Measurements from ENCODE around the gene SSNA1.

The SSNA1 gene, protein sequence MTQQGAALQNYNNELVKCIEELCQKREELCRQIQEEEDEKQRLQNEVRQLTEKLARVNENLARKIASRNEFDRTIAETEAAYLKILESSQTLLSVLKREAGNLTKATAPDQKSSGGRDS

DNA sequence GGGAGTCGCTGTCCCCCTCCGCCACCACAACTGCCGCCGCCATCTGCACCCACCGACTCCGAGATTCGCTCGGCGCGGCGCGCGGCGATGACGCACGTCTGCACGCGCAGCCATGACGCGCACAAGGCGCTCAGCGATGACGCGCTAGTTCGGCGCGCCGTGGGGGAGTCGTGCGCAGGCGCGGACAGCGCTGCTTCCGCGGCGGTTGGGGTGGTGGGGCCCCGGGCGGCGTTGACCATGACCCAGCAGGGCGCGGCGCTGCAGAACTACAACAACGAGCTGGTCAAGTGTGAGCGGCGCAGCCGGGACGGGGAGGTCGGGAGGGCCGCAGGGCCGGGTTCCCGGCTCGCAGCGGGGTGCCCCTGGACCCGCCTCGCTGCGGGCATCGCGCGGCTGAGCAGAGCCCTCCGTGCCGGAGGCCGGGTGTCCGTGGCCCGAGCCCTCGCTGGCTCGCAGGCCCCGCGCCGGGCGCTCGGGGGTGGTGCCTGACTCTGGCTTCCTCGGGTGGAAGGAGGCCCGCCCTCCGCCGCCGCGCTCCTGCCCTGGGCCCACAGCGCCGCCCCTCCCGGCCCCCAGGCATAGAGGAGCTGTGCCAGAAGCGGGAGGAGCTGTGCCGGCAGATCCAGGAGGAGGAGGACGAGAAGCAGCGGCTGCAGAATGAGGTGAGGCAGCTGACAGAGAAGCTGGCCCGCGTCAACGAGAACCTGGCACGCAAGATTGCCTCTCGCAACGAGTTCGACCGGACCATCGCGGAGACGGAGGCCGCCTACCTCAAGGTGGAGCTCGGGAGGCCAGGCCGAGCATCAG is at the start of gene SSNA1, which contains the start of gene ANAPC2:
SSNA1 (plus strand) TSS at position 187 of the 807 bp plus-strand sequence; CDS start at position 238, 51 bp downstream.
ANAPC2 (minus strand) TSS at position 71 of the 807 bp plus-strand sequence; CDS start at position 43, 28 bp downstream.
- TF ChIP-seq CTCF (IDR thresholded peaks at IDR 0.05; ENCODE audit: insufficient read depth, low read length, missing control alignments): peak; percentile 62
- POLR2A ChIA-PET: interaction anchor here (0.6 to 2.7 kb wide), 13 partner anchors 10 to 128 kb away, joined by 3 to 15 read pairs (median 4); partner anchors contain the start of genes NDOR1, RNF224, TMEM203 and TPRN

GRCh38 chr9:137138722-137139467 is 49.6 kb upstream of the SSNA1 start, which contains the start of gene GRIN1:
TSS of gene GRIN1 (plus strand) at chr9:137139154. CDS start at chr9:137139487, 333 bp downstream.
- POLR2A ChIA-PET: no interaction called here
- no peak for DNase-seq (ENCODE audit: low read depth, low spot score)
- TF ChIP-seq CTCF (IDR thresholded peaks at IDR 0.05; ENCODE audit: insufficient read depth, low read length, missing control alignments): no peak
- CTCF ChIA-PET: interaction anchor here (1.2 to 1.6 kb wide), 3 partner anchors 10 to 98 kb away, joined by 3 to 4 read pairs (median 4); no protein-coding TSS in a partner anchor
- no peak within 1 kb of the TSS for H3K4me3 ChIP-seq (ENCODE audit: low read depth, low read length)

More for the DNA sequence above, at the start of gene SSNA1, which contains the start of gene ANAPC2:
- CTCF ChIA-PET: interaction anchor here (1.0 to 3.4 kb wide), 11 partner anchors 9 to 75 kb away, joined by 3 to 30 read pairs (median 6); partner anchors contain the start of genes RNF224 and TPRN
- DNase-seq (ENCODE audit: low read depth, low spot score): peak; percentile 36
- peak within 1 kb of the TSS; percentile 96 for H3K4me3 ChIP-seq (ENCODE audit: low read depth, low read length)

DNA sequence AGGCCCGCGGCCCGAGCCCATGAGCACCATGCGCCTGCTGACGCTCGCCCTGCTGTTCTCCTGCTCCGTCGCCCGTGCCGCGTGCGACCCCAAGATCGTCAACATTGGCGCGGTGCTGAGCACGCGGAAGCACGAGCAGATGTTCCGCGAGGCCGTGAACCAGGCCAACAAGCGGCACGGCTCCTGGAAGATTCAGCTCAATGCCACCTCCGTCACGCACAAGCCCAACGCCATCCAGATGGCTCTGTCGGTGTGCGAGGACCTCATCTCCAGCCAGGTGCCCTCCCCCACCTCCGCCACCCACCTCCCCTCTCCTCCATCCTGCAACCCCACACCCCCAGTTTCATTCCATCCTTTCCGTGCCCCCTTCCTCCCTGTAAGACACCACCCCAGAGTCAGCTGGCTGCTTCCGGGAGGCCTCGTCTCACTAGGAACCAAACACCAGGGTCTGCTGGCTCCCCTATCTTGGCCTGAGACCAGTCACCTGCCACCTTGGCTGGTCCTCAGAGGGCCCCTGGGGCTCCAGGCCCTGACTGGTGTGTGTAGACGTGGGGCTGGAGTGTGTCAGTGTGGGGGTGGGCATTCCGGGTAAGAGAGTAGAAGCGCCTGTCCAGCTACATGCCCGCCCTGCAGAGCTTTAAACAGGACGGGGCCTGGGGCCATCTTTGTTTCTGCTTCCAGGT is 48.9 kb upstream of the SSNA1 start:
- ChIA-PET POLR2A (no interaction called here), CTCF (interaction anchor here (0.9 kb wide), 1 partner anchor 97 kb away, joined by 3 read pairs; no protein-coding TSS in a partner anchor)
- no peak overlapping the region for H3K4me3 ChIP-seq (ENCODE audit: low read depth, low read length)
- no peak for TF ChIP-seq CTCF (IDR thresholded peaks at IDR 0.05; ENCODE audit: insufficient read depth, low read length, missing control alignments)
- DNase-seq (ENCODE audit: low read depth, low spot score): no peak

DNA sequence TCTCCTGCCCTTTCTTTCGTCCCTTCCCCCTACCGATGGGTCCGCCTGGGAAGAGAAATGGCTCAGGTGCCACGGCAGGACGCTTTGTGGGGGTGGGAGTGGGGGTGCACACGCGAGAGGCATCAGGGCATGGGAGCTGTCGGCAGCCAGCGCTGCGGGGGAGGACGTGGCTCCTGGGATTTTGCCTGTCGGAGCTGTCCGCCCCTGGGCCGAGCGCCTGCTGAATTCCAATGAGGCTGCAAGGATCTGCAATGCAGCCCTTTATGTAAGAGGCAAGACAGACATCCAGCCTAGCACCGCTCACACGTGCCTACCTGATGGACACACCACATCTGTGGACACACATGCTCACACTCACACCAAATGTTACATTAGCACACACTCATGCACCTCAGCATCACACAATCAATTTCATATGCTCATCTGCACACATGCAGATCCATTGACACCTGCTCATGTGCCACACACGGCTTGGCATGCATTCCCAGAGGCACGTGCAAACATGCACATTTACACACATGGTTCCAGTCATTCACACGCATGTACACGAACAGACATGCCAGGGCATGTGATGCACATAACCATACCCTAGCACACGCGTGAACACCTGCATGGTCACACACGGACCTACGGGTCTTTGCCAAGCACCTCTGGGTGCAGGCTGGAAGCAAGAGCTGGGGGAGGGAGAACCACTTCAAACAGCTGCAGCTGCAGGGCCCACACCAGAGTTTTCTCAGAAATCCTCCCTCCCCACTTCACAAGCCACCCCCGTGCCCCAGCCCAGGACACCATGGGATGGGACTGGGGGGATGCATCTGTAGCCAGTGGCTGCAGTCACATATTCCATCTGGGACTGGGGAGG is 48.1 kb upstream of the SSNA1 start:
- ChIA-PET CTCF (interaction anchor here (0.9 kb wide), 1 partner anchor 96 kb away, joined by 3 read pairs; no protein-coding TSS in a partner anchor), POLR2A (no interaction called here)
- no peak overlapping the region for H3K4me3 ChIP-seq (ENCODE audit: low read depth, low read length)
- no peak for DNase-seq (ENCODE audit: low read depth, low spot score)
- TF ChIP-seq CTCF (IDR thresholded peaks at IDR 0.05; ENCODE audit: insufficient read depth, low read length, missing control alignments): no peak

DNA sequence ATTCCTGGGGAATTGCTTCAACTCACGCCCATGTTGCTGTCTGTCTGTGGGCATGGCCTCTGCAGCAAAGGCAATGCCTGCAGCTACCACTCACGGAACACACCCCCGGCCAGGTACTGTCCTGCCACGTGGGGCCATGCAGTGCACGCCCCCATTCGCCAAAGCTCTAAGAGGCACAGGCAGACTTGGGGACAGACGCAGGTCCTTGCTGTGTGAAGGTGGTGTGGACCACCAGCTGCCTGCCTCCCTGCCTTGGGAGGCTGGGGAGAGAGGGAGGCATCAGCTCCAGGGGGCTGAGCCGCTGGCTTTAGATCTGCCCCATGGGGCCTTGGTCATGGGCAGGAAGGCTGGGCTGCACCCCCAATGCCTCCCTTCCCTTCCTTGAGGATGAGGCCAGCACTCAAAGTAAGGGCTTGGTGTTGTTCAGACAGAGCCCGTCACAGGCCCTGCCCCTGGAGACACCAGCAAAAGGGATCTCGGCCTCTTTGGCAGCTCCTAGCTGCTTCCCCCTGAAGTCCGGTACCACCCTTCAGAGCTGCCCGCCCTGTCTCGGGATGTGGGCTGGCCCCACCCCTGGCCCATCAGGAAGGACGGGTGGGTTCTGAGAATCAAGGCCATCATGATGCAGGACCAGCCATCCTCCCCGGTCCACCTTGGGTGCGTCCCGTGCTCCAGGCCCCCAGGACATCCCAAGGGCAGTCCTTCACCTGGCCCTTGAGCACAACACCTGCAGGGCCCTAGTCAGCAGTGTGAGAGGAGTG is 47.2 kb upstream of the SSNA1 start:
- CTCF ChIA-PET: no interaction called here
- POLR2A ChIA-PET: no interaction called here
- no peak for TF ChIP-seq CTCF (IDR thresholded peaks at IDR 0.05; ENCODE audit: insufficient read depth, low read length, missing control alignments)
- no peak for DNase-seq (ENCODE audit: low read depth, low spot score)
- no peak overlapping the region for H3K4me3 ChIP-seq (ENCODE audit: low read depth, low read length)

All from AG04449 (cell line).